ENCODE results near the gene CENPU.

- no peak for TF ChIP-seq CTCF (conservative IDR thresholded peaks at IDR 0.05; ENCODE audit: low read depth in 2 of 2)
- TF ChIP-seq EZH2phosphoT487 (IDR thresholded peaks at IDR 0.05; ENCODE audit: unreplicated experiment) = no peak
- TF ChIP-seq EZH2 (IDR thresholded peaks at IDR 0.05; ENCODE audit: low read depth, unreplicated experiment) = no peak
These were observed 39.4 kb downstream of the CENPU start for GRCh38 chr4:184694412-184694956.

All from GM23338 (cell line).